Endometrium (tissue), 2 donors: Measurements from ENCODE around the gene KANSL3.

Experiments
- FAIRE-seq: peaks from 2 replicates; lab custom pipeline; 2012; peaks lifted over from hg19 to GRCh38; lab: Jason Lieb, UNC
- donor health status: control.
- donor health status: control.

Gene KANSL3

GRCh38 chr2:96604104-96604503, 34.0 kb downstream of the KANSL3 start:
- no peak for FAIRE-seq

GRCh38 chr2:96602330-96602823, 35.7 kb downstream of the KANSL3 start:
- FAIRE-seq = no peak

- no peak for FAIRE-seq
These were observed 36.5 kb downstream of the KANSL3 start for GRCh38 chr2:96601382-96602292.

- no peak for FAIRE-seq
These were observed 38.2 kb downstream of the KANSL3 start for GRCh38 chr2:96599941-96600340.

GRCh38 chr2:96596596-96596995, 41.5 kb downstream of the KANSL3 start:
- no peak for FAIRE-seq

- FAIRE-seq = no peak
These were observed 43.4 kb downstream of the KANSL3 start for GRCh38 chr2:96594691-96595152.

- no peak for FAIRE-seq
These were observed 43.8 kb downstream of the KANSL3 start for GRCh38 chr2:96594282-96594681.

GRCh38 chr2:96591494-96591893, 46.6 kb downstream of the KANSL3 start:
- no peak for FAIRE-seq

- FAIRE-seq = no peak
These were observed 47.1 kb downstream of the KANSL3 start for GRCh38 chr2:96591054-96591453.

- no peak for FAIRE-seq
These were observed 50.3 kb downstream of the KANSL3 start for GRCh38 chr2:96587843-96588242.

- FAIRE-seq = no peak
These were observed 54.1 kb downstream of the KANSL3 start for GRCh38 chr2:96584017-96584416.

- no peak for FAIRE-seq
These were observed 57.3 kb downstream of the KANSL3 start for GRCh38 chr2:96580771-96581170.

GRCh38 chr2:96579422-96579821, 58.7 kb downstream of the KANSL3 start:
- no peak for FAIRE-seq

GRCh38 chr2:96578731-96579130, 59.4 kb downstream of the KANSL3 start:
- FAIRE-seq = no peak

- no peak for FAIRE-seq
These were observed 60.6 kb downstream of the KANSL3 start for GRCh38 chr2:96577501-96577900.

- no peak for FAIRE-seq
These were observed 62.2 kb downstream of the KANSL3 start for GRCh38 chr2:96575785-96576456.

GRCh38 chr2:96574364-96574763, 63.7 kb downstream of the KANSL3 start:
- no peak for FAIRE-seq

GRCh38 chr2:96568094-96568493, 70.0 kb downstream of the KANSL3 start:
- no peak for FAIRE-seq

- no peak for FAIRE-seq
These were observed 73.0 kb downstream of the KANSL3 start for GRCh38 chr2:96565111-96565510.

- FAIRE-seq = no peak
These were observed 73.5 kb downstream of the KANSL3 start for GRCh38 chr2:96564563-96564962.

GRCh38 chr2:96564026-96564425, 74.1 kb downstream of the KANSL3 start:
- no peak for FAIRE-seq

- FAIRE-seq = no peak
These were observed 79.6 kb downstream of the KANSL3 start for GRCh38 chr2:96558485-96558884.

- FAIRE-seq = no peak
These were observed 80.1 kb downstream of the KANSL3 start for GRCh38 chr2:96558061-96558460.
